HG02623 (cell line): ENCODE data around the gene DNAJB13.
"Not testable (repeated sequence)": the region's sequence is repeated elsewhere in the genome, so short reads cannot be mapped to it uniquely, and the experiment has no call there.

ENCODE experiments used
- ATAC-seq: cut with Tn5 transposase; IDR thresholded peaks from one replicate; pipeline ENCODE4 v1.9.1; 2021; ENCODE audit warnings: moderate library complexity; ENCODE audit not compliant: unreplicated experiment

DNAJB13 gene

DNA sequence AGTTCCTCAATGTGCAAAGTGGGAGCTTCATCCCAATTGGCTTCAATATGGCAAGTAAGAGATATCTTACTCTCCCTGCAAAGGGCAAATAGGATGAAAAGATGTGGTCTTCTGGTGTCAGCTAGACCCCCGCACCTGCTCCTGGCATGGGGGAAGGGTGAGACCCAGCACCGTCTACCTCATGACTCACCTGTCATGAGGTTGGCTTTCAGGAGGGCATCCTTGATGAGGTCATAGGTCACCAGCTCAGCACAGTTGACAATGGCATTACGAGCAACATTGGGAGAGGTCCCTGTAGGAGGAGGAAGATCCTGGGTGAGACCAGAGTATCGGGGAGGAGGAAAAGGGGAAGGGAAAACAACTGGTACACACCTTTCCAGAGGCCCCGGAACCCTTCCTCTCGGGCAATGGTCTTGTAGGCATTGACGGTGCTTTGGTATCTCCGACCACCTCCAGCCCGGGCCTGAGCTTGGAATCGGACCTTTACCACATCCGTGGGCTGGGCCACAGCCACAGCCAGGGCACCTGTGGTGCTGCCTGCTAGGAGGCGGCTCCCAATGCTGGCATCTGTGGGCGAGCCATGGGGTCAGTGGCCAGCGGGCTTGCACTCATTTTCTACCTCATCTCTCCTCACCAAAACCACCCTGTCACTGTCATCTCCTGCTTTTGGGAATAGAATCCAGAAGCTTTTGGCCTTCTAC lies 25.8 kb downstream of the DNAJB13 start:
- ATAC-seq: no peak

DNA sequence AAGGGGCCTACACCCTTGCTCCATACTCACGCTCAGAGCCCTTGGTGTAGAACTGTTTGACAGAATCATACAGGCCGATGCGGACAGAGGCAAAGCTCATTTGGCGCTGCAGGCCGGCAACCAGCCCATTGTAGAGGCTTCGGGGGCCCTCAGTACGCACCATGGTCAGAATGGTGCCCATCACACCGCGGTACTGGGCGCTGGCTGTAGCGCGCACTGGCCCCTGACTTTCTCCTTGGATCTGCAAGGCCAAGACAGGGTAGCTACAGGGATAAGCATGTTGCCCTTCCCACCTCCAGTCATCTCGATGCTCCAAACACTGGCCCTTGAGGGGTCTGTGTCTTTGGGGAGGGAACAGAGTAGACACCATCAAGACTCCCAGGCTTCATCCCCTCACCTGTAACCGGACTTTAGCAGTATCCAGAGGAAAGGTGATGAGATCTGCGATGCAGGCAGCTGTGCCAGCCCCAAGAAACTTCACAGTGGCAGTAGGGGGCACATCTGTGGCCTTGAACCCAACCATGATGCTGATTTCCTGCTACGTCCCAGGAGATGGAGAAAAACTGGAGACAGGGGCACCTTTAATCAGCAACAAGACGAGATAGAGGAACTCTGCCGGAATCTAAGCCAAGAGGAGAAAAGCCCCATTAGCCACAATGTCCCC lies 27.2 kb downstream of the DNAJB13 start:
- no peak for ATAC-seq

DNA sequence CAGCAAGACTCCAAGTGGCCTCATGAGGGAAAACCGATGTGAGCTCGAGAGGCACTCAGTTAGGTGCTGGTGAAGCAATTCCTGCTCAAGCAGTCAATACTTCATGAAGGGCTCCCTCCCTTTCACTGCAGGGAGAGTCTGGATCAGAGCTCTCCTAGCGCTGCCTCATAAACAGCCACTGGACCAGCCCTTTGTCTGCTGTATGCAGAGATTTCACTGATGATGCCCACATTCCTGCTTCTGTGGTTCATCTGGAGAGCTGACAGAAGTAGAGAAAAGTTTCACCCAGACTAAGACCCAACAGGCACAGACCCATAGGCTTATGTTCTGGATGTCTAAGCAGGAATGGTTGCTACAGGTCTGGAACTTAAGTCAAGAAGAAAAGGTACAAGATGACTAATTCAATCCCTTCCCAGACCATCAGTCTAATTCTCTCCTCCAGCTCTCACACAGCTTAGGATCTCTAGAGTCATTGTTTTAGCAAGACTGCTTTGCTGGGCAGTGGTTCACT lies 27.8 kb downstream of the DNAJB13 start:
- ATAC-seq: no peak

DNA sequence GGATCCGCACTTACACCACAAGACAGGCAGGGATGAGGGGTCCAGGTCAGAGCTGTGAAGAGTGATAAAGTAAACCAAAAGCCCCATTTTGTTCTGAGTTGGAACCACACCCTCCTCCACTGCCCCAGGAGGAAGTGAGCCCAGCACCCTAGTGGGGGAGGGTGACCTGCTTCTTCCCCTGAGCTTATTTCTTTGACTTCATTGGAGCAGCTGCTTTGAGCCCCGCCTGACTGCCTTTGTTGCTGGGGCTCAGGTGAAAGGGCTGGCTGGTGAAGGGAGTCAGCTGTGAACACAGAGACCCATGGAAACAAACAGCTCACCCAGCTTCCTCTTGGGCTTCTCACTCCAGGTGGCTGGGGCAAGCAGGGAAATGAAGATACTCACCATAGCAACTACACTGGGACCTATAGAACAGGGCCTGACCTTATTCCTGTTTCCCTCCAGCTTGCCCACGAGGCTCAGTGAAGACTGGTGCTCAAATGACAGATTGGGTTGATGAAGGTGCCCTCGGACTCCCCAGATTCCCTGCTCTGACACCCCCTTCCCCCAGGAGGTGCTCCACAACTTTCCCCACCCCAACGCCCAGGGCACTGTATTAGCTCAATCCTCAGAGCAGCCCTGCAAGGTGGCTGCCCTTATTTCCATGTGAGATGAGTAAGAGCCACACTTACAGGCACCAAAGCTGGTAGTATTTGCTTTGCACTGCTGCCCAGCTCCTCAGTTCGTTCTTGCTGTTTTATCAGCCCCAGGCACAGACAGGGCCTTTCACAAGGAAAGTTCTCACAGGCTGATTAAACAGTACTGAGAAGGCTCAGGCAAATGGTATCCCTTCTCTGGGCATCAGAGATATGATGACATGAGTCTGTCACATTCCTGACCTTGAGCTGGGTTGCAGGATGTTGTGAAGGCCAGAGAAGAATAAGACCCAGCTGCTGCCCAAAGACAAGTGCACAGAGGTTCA lies 29.5 kb downstream of the DNAJB13 start:
- peak; percentile 39 for ATAC-seq

GRCh38 chr11:73981051-73981805 lies 30.4 kb downstream of the DNAJB13 start:
- ATAC-seq: no peak

- peak; percentile 47 for ATAC-seq
Measured at GRCh38 chr11:73982595-73982989, 31.8 kb downstream of the DNAJB13 start, which contains the start of gene UCP2. Gene UCP2 (minus strand): TSS chr11:73982843. CDS start chr11:73978378, 4,465 bp downstream.

- ATAC-seq: peak; percentile 59
Measured at GRCh38 chr11:73982990-73983740, 32.3 kb downstream of the DNAJB13 start.

DNA sequence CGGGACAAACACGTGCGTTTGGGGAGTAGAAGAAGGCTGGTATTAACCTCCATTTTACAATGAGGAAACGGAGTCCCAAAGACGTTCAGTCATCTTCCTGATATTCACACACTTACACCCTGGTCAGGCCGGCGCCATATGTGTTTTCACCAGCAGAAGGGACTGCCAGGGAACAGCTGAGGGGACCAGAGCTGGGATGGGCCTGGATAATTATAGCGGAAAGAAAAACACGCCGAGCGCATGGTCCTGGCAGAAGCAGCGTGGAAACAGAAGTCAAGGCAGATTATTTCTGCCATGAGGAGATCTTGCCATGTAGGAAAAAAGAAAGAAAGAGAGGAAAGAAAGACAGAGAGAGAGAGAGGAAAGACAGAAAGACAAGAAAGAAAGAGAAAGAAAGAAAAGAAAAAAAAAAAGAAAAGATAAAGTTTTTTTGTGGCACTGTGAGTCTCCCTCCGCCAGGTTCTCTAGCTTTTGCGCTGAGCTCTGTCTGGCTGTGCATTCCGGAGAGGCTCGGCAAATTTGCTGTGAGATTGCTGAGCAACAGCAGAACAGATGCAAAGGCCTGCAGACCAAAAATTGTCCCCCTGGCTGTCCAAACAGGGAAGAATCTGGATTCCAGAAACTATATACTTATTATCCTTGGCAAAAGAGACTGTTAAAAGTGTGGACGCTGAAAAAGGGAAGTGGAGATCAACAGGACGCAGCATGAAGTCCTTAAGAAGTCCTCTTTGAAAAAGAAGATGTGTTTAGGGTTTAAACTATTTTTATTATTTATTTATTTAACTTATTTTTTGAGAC lies 33.1 kb downstream of the DNAJB13 start:
- no peak for ATAC-seq

DNA sequence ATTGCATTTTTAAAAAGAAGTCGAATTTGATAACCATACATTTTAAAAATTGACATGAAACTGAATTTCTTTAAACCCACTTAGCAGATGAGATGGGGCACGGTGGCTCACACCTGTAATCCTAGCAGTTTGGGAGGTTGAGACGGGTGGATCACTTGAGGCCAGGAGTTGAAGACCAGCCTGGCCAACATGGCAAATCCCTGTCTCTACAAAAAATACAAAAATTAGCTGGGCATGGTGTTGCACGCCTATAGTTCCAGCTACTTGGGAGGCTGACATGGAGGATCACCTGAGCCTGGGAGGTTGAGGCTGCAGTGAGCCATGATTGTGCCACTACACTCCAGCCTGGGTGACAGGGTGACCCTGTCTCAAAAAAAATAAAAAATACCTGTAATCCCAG lies 34.8 kb downstream of the DNAJB13 start:
- ATAC-seq: not testable (repeated sequence)

GRCh38 chr11:73988227-73988626 lies 37.4 kb downstream of the DNAJB13 start:
- ATAC-seq: no peak

GRCh38 chr11:73989156-73989555 lies 38.3 kb downstream of the DNAJB13 start:
- no peak for ATAC-seq

DNA sequence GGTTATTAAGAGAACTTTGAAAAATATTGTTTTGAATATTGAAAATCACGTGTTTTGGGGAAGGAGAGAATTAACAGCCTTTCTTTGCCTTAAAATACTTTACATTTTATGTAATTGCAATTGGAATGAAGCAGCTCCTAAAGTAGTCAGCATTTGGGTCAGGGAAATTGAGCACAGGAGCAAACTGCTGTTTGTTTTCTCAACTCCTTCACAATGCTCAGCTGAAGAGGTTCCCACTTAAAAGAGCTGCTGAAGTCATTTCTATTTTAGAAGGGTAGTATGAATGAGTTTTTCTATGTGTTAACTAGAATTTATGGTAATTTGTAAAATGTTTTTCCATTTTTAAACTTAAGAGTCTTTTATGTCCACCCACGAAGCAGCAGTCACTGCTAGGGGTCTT lies 39.9 kb downstream of the DNAJB13 start:
- no peak for ATAC-seq

DNA sequence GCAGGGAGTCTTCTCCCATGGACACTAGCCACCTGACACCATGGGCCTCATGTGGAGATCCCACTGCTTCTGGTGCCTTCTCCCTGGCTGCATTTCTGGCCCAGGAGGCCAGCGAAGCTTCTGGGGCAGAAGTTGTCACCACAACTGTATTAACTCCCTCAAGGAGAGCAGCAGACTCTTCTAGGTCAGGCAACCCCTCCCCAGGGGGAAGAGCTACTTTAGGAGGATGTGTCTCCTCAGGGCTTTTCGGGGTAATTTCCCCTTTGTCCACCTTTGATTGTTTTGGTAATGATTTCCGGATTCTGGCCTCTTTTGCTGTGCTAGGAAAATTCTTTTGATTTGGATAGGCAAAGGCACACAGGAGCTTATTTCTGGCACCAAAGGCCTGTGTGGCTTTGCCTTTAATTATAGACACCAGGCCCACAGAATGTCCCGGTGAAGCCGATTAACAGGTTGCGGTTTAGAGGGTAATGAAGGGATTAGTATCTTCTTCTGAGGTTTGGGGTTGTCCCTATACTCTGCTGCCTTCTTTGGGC lies 40.7 kb downstream of the DNAJB13 start:
- no peak for ATAC-seq

DNA sequence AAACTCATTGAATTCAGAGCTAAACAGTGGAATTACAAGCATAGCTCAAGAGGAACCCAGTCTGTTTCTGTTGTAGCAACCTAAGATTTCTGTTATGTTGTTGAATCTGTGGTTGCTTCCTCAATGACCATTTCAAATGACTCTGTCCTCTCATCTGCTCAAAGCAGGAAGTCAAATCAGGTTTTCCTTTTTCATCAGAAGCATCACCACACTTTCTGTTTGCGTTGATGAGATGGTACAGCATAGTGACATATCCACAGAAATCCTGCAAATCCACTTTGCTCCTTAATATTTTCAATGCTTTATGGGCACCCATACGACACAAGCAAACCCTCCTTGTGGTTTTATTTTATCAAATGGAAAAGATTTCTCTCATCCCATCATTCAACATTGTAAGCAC lies 44.4 kb downstream of the DNAJB13 start:
- ATAC-seq: no peak

GRCh38 chr11:73995731-73996130 lies 44.9 kb downstream of the DNAJB13 start:
- no peak for ATAC-seq

GRCh38 chr11:73996161-73996747 lies 45.4 kb downstream of the DNAJB13 start:
- ATAC-seq: no peak

DNA sequence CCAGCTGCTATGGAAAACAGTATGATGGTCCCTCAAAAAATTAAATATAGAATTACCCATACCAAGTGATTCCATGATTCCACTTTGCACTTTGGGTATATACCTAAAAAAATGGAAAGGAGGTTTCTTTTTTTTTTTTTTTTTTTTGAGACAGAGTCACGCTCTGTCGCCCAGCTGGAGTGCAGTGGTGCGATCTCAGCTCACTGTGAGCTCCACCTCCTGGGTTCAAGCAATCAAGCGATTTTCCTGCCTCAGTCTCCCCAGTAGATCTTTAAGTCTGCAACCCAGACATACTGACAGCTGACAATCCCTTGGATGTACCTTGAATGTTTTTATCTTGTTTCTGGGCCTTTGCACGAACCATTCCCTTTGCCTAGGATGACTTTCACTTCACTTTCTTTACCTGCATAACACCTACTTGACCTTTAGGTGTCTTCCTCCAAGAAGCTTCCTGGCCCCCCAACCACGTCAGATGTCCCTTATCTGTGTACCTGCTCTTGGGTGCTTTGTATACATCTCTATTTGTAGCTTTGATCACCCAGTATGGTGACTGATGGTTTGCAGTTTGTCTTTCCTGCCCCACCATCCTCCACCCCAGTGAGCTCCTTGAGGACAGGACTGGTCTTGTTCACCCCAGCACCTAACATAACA lies 46.4 kb downstream of the DNAJB13 start:
- ATAC-seq: no peak
